Stimulated activated naive CD4-positive, alpha-beta T cell treated with Interleukin-2 at 50 U/mL for 16 hours (primary cell): ENCODE data around the gene UGT1A5.
"Not testable (repeated sequence)": the region's sequence is repeated elsewhere in the genome, so short reads cannot be mapped to it uniquely, and the experiment has no call there.

Experiments used
- DNase-seq: peaks from one replicate; lab custom pipeline; 2025; lab: John Stamatoyannopoulos, UW

UGT1A5 gene

GRCh38 chr2:233693963-233694362 is 18.7 kb upstream of the UGT1A5 start:
- DNase-seq: no peak

GRCh38 chr2:233698740-233699139 is 14.0 kb upstream of the UGT1A5 start:
- DNase-seq: no peak

GRCh38 chr2:233699424-233700027 is 13.2 kb upstream of the UGT1A5 start:
- DNase-seq: no peak

- DNase-seq: no peak
These were observed 12.6 kb upstream of the UGT1A5 start for GRCh38 chr2:233700028-233700635.

- not testable (repeated sequence) for DNase-seq
These were observed 11.9 kb upstream of the UGT1A5 start for GRCh38 chr2:233700842-233701241.

GRCh38 chr2:233702238-233702637 is 10.5 kb upstream of the UGT1A5 start:
- DNase-seq: no peak

GRCh38 chr2:233705911-233706506 is 6.7 kb upstream of the UGT1A5 start:
- no peak for DNase-seq

- no peak for DNase-seq
These were observed 6.0 kb upstream of the UGT1A5 start for GRCh38 chr2:233706720-233707119.

GRCh38 chr2:233707940-233708644 is 4.6 kb upstream of the UGT1A5 start:
- no peak for DNase-seq

GRCh38 chr2:233708942-233709341 is 3.8 kb upstream of the UGT1A5 start:
- DNase-seq: no peak

- DNase-seq: peak; percentile 50
These were observed 1.2 kb upstream of the UGT1A5 start for GRCh38 chr2:233711312-233712008.

- no peak for DNase-seq
These were observed 532 bp downstream of the UGT1A5 start for GRCh38 chr2:233713262-233713615.

- DNase-seq: no peak
These were observed 1.4 kb downstream of the UGT1A5 start for GRCh38 chr2:233714121-233714520.

GRCh38 chr2:233718552-233718951 is 5.8 kb downstream of the UGT1A5 start, which contains the start of gene UGT1A4:
UGT1A4 (plus strand) TSS chr2:233718736; CDS start chr2:233718821, 85 bp downstream.
- no peak for DNase-seq

GRCh38 chr2:233728723-233729301 is 16.1 kb downstream of the UGT1A5 start, which contains the start of gene UGT1A3:
UGT1A3 (plus strand) TSS chr2:233729042; CDS start chr2:233729127, 85 bp downstream.
- DNase-seq: no peak

- DNase-seq: not testable (repeated sequence)
These were observed 24.4 kb downstream of the UGT1A5 start for GRCh38 chr2:233736868-233737653.

- no peak for DNase-seq
These were observed 28.2 kb downstream of the UGT1A5 start for GRCh38 chr2:233740870-233741269.

GRCh38 chr2:233743464-233744259 is 31.0 kb downstream of the UGT1A5 start:
- DNase-seq: no peak

GRCh38 chr2:233745073-233745755 is 32.5 kb downstream of the UGT1A5 start:
- no peak for DNase-seq

- not testable (repeated sequence) for DNase-seq
These were observed 33.1 kb downstream of the UGT1A5 start for GRCh38 chr2:233745838-233746237.
